B cell (primary cell): ENCODE data around the gene RMND1.

ENCODE experiments used
- EZH2 ChIP-seq: IDR thresholded peaks from 2 replicates; pipeline ENCODE4 v1.6.1; 2012; ENCODE audit warnings: borderline replicate concordance, low read depth, mild to moderate bottlenecking, moderate library complexity, low read length; ENCODE audit not compliant: insufficient read depth, poor library complexity, severe bottlenecking
- TF ChIP-seq, protein P1 (sequence below): fragments of 200-600 bp; IDR thresholded peaks from one replicate; pipeline ENCODE4 v1.8.0; 2022; ENCODE audit warnings: antibody characterized with exemption, mild to moderate bottlenecking

DNA sequence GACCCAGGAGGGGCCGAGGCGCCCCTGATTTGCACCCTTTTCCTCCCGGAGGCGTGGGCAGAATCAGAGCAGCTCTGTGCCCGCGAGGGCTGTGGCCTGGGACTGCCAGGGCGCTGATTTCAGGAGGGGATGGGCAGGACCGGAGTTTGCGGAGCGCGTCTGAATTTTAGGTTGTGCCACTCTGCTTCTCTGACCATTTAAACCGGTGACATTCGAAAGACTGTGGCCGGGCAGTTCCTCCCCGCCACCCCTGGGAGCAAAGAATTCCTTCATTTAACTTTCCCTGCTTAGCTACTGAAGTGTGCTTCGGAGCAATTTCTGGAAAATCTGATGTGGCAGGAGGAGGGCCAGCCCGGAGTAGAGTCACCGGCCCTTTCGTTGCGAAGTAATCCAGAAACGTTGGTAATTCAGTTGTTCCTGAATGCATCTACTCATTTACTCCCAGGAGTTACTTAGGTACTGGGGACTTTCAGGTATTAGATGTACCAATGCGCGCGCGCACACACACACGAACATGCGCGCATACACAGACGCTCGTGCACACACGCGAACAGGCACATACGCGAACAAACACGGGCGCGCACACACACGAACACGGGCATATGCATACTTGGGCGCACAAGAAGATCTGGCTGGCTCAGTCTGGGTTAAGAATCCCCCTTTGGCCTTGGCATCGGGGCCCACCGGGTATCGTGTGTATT is 42.5 kb upstream of the RMND1 start:
- TF ChIP-seq, protein P1, sequence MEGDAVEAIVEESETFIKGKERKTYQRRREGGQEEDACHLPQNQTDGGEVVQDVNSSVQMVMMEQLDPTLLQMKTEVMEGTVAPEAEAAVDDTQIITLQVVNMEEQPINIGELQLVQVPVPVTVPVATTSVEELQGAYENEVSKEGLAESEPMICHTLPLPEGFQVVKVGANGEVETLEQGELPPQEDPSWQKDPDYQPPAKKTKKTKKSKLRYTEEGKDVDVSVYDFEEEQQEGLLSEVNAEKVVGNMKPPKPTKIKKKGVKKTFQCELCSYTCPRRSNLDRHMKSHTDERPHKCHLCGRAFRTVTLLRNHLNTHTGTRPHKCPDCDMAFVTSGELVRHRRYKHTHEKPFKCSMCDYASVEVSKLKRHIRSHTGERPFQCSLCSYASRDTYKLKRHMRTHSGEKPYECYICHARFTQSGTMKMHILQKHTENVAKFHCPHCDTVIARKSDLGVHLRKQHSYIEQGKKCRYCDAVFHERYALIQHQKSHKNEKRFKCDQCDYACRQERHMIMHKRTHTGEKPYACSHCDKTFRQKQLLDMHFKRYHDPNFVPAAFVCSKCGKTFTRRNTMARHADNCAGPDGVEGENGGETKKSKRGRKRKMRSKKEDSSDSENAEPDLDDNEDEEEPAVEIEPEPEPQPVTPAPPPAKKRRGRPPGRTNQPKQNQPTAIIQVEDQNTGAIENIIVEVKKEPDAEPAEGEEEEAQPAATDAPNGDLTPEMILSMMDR, result no peak
- no peak for TF ChIP-seq EZH2
